CD14-positive monocyte (primary cell): ENCODE results near the gene XRN1. TPM values are rescaled to one million over a fixed set of nuclear protein-coding genes. Genes with fewer than 3 reads are reported as not detected.

Source experiments
- DNase-seq, 3 donors: peaks; one replicate each; pipeline ENCODE4 v3.0.0-alpha.2; 2011 to 2022
- H2AFZ ChIP-seq: 2 replicates; pipeline ENCODE4 v1.6.0; 2012; ENCODE audit warnings: mild to moderate bottlenecking, low read depth, low read length, inconsistent platforms; ENCODE audit not compliant: insufficient read depth, poor library complexity, severe bottlenecking
- H3K27ac ChIP-seq, 2 donors: 1 replicate in 1 of 2; 2 replicates in 1 of 2; pipeline ENCODE4 v1.5.1; 2012 to 2013; ENCODE audit warnings: low read length in 2 of 2, control low read depth in 1 of 2, inconsistent platforms in 1 of 2, low read depth in 1 of 2, mild to moderate bottlenecking in 1 of 2
- H3K27me3 ChIP-seq, 2 donors: one replicate each; pipeline versions ENCODE4 v1.6.0 to v1.6.1; 2011 to 2013; ENCODE audit warnings: low read length in 2 of 2; ENCODE audit not compliant: control insufficient read depth in 2 of 2, insufficient read depth in 2 of 2
- H3K36me3 ChIP-seq, 2 donors: replicated peaks in 1 of 2; 1 replicate in 1 of 2; 2 replicates in 1 of 2; pipeline versions ENCODE4 v1.5.1 to v1.6.1; 2012 to 2013; ENCODE audit warnings: low read length in 2 of 2, control low read depth in 1 of 2, inconsistent platforms in 1 of 2, mild to moderate bottlenecking in 1 of 2; ENCODE audit not compliant: insufficient read depth in 2 of 2, control insufficient read depth in 1 of 2
- H3K4me1 ChIP-seq, 2 donors: 1 replicate in 1 of 2; 2 replicates in 1 of 2; pipeline versions ENCODE4 v1.5.1 to v1.6.1; 2012 to 2013; ENCODE audit warnings: low read length in 2 of 2, control low read depth in 1 of 2, inconsistent platforms in 1 of 2, mild to moderate bottlenecking in 1 of 2, moderate library complexity in 1 of 2; ENCODE audit not compliant: insufficient read depth in 2 of 2, control insufficient read depth in 1 of 2
- H3K4me2 ChIP-seq: replicated peaks from 2 replicates; pipeline ENCODE3; 2012; ENCODE audit warnings: low read length, moderate library complexity, mild to moderate bottlenecking; ENCODE audit not compliant: poor library complexity, severe bottlenecking; ENCODE audit errors: extremely low read depth
- H3K4me3 ChIP-seq, 3 experiments: fragments of 200-600 bp in 1 of 3; sonication (generic) in 1 of 3; replicated peaks in 1 of 3; 1 replicate in 2 of 3; 2 replicates in 1 of 3; pipeline ENCODE4 v1.5.1; 2011 to 2013; ENCODE audit warnings: low read length in 3 of 3, mild to moderate bottlenecking in 3 of 3, control low read depth in 2 of 3, low read depth in 2 of 3, inconsistent platforms in 1 of 3, moderate library complexity in 1 of 3
- H3K79me2 ChIP-seq: 2 replicates; pipeline ENCODE4 v1.6.0; 2012; ENCODE audit warnings: mild to moderate bottlenecking, control low read depth, inconsistent platforms, low read length, moderate library complexity; ENCODE audit not compliant: insufficient read depth
- H3K9ac ChIP-seq: 2 replicates; pipeline ENCODE4 v1.6.0; 2017; ENCODE audit warnings: low read length, mild to moderate bottlenecking; ENCODE audit not compliant: insufficient read depth, poor library complexity, severe bottlenecking
- H3K9me3 ChIP-seq, 2 donors: replicated peaks in 1 of 2; 1 replicate in 1 of 2; 2 replicates in 1 of 2; pipeline versions ENCODE4 v1.5.1 to v1.6.1; 2012 to 2013; ENCODE audit warnings: low read length in 2 of 2, control low read depth in 1 of 2; ENCODE audit not compliant: control insufficient read depth in 1 of 2, insufficient read depth in 1 of 2
- H4K20me1 ChIP-seq: 2 replicates; pipeline ENCODE4 v1.6.0; 2012; ENCODE audit warnings: mild to moderate bottlenecking, low read length, control low read depth, moderate library complexity; ENCODE audit not compliant: insufficient read depth
- H3K27ac Mint-ChIP-seq, 7 donors: one replicate each; pipeline ENCODE4 v1.8.0; 2020; ENCODE audit warnings: mild to moderate bottlenecking in 7 of 7, mixed read lengths in 7 of 7, moderate library complexity in 6 of 7, inconsistent platforms in 2 of 7
- H3K27me3 Mint-ChIP-seq, 3 donors: one replicate each; pipeline ENCODE4 v1.8.0; 2021 to 2022; ENCODE audit warnings: low read depth in 3 of 3, mild to moderate bottlenecking in 3 of 3, mixed read lengths in 3 of 3, moderate library complexity in 3 of 3, inconsistent platforms in 1 of 3
- H3K36me3 Mint-ChIP-seq, 2 donors: one replicate each; pipeline ENCODE4 v1.8.0; 2020; ENCODE audit warnings: mixed read lengths in 2 of 2, inconsistent platforms in 1 of 2, mild to moderate bottlenecking in 1 of 2
- H3K4me1 Mint-ChIP-seq: one replicate; pipeline ENCODE4 v1.8.0; 2020; ENCODE audit warnings: mild to moderate bottlenecking, mixed read lengths
- H3K4me3 Mint-ChIP-seq, 2 donors: one replicate each; pipeline ENCODE4 v1.8.0; 2020; ENCODE audit warnings: mild to moderate bottlenecking in 2 of 2, mixed read lengths in 2 of 2, moderate library complexity in 1 of 2
- H3K9me3 Mint-ChIP-seq, 7 donors: one replicate each; pipeline ENCODE4 v1.8.0; 2020 to 2022; ENCODE audit warnings: mixed read lengths in 7 of 7, mild to moderate bottlenecking in 6 of 7, moderate library complexity in 6 of 7, inconsistent platforms in 2 of 7
- CTCF ChIP-seq: fragments of 200-600 bp; IDR thresholded peaks from one replicate; pipeline ENCODE4 v1.8.0; 2022; ENCODE audit warnings: antibody characterized with exemption, mild to moderate bottlenecking
- WGBS: methylation state at CpG from one replicate; pipeline ENCODE4 v1.1.5; 2013; ENCODE audit warnings: missing lambda C conversion rate; ENCODE audit not compliant: insufficient coverage; 5-methylcytosine and 5-hydroxymethylcytosine counted together
- intact Hi-C, 2 donors: fragments of 100-400 bp; cut with micrococcal nuclease; formaldehyde crosslinking; loops; one replicate each; pipeline versions ENCODE4 v1.15.0 to v1.15.1; 2023
- polyA plus RNA-seq, 3 donors: library from polyadenylated mRNA; depleted of rRNA in 1 of 3; unstranded in 2 of 3; stranded (reverse) in 1 of 3; fragments of 300-500 nt in 2 of 3; fragments of >200 nt in 1 of 3; fragmentation: Illumina TruSeq in 2 of 3; gene quantifications; 1 replicate in 2 of 3; 2 replicates in 1 of 3; pipeline ENCODE4 v1.2.3, GENCODE V29; 2012 to 2021

The XRN1 gene
- polyA plus RNA-seq, 3 donors: 8.6 to 47.9 (median 24.3) TPM

GRCh38 chr3:142459929-142460328, 12.1 kb upstream of the XRN1 start:
- no peak for DNase-seq
- no peak for TF ChIP-seq CTCF
- no peaks in the 10 kb centered on the region for H3K4me1 ChIP-seq
- no peak overlapping the region for H3K4me3 Mint-ChIP-seq
- no peak overlapping the region for H3K4me3 ChIP-seq
- peaks cover 46 to 52% of the 10 kb centered on the region in 2 donors for H3K36me3 Mint-ChIP-seq
- H3K27ac Mint-ChIP-seq: no peak overlapping the region
- H3K9ac ChIP-seq: no peak overlapping the region
- no peaks in the 10 kb centered on the region for H3K9me3 Mint-ChIP-seq
- no peak overlapping the region for H2AFZ ChIP-seq
- no peaks in the 10 kb centered on the region for H3K27me3 Mint-ChIP-seq
- no peaks in the 10 kb centered on the region for H3K4me1 Mint-ChIP-seq
- H3K79me2 ChIP-seq: no peaks in the 10 kb centered on the region
- intact Hi-C loops: no loop called here
- H4K20me1 ChIP-seq: no peaks in the 10 kb centered on the region
- no peaks in the 10 kb centered on the region for H3K9me3 ChIP-seq
- no peak overlapping the region for H3K27ac ChIP-seq
- no CpG with 5 or more reads among the region's 2 CpGs for WGBS
- H3K27me3 ChIP-seq: no peaks in the 10 kb centered on the region
- no peak overlapping the region for H3K4me2 ChIP-seq
- H3K36me3 ChIP-seq: peaks cover 49 to 84% of the 10 kb centered on the region in 2 donors

- Histone ChIP-seq H3K79me2 (no peaks in the 10 kb centered on the region), H3K27me3 (no peaks in the 10 kb centered on the region), H2AFZ (no peak overlapping the region), H3K9me3 (no peaks in the 10 kb centered on the region), H4K20me1 (no peaks in the 10 kb centered on the region), H3K36me3 (peaks cover 45 to 85% of the 10 kb centered on the region in 2 donors), H3K4me1 (no peaks in the 10 kb centered on the region), H3K27ac (no peak overlapping the region), H3K4me3 (no peak overlapping the region), H3K9ac (no peak overlapping the region), H3K4me2 (no peak overlapping the region)
- no CpG with 5 or more reads among the region's 3 CpGs for WGBS
- H3K9me3 Mint-ChIP-seq: peaks cover 0 to 2% (median 0%) of the 10 kb centered on the region in 7 donors
- DNase-seq: no peak
- no peak for TF ChIP-seq CTCF
- H3K27ac Mint-ChIP-seq: no peak overlapping the region
- H3K27me3 Mint-ChIP-seq: no peaks in the 10 kb centered on the region
- H3K4me1 Mint-ChIP-seq: no peaks in the 10 kb centered on the region
- no peak overlapping the region for H3K4me3 Mint-ChIP-seq
- intact Hi-C loops: no loop called here
- H3K36me3 Mint-ChIP-seq: peaks cover 45 to 54% of the 10 kb centered on the region in 2 donors
These were observed 11.3 kb upstream of the XRN1 start for GRCh38 chr3:142459096-142459495.
